ENCODE measurements around the gene SETBP1. TPM values are rescaled to one million over a fixed set of nuclear protein-coding genes. Genes with fewer than 3 reads are reported as not detected.

SETBP1 gene
- total RNA-seq, 1 experiment from 2014 or later = 0.23 TPM

- no peak overlapping the region for H3K27ac ChIP-seq (ENCODE audit: low read length)
- no peak overlapping the region for H3K4me3 ChIP-seq (ENCODE audit: low read depth in 2 of 2, low read length in 2 of 2)
- DNase-seq (ENCODE audit: low read depth, low spot score) (no peak), ATAC-seq (no peak)
- CTCF ChIA-PET = no interaction called here
- H3K9me3 ChIP-seq (ENCODE audit: control insufficient read depth, insufficient read depth, low read depth, low read length) = no peaks in the 10 kb centered on the region
- intact Hi-C loops (cut with micrococcal nuclease; ENCODE audit: unreplicated experiment) = no loop called here
- in situ Hi-C loops (cut with HindIII; ENCODE audit: low pct_unique_long_range_greater_than_20kb, low sequenced_read_pairs) = no loop called here
- TF ChIP-seq POLR2AphosphoS5 (IDR thresholded peaks at IDR 0.05; ENCODE audit: low read depth, low read length) (no peak), SIN3A (IDR thresholded peaks at IDR 0.05; ENCODE audit: borderline replicate concordance, insufficient read depth, low read depth, low read length) (no peak), TCF7L2 (IDR thresholded peaks at IDR 0.05; ENCODE audit: low read depth, low read length) (no peak), CTCF (IDR thresholded peaks at IDR 0.05) (no peak), REST (IDR thresholded peaks at IDR 0.05; ENCODE audit: insufficient read depth in 1 of 2, low read depth in 2 of 2, low read length in 1 of 2) (no peak)
- POLR2A ChIA-PET = no interaction called here
- no peaks in the 10 kb centered on the region for H3K4me1 ChIP-seq (ENCODE audit: control insufficient read depth, insufficient read depth, low read length)
- H3K27me3 ChIP-seq (ENCODE audit: control insufficient read depth, insufficient read depth, low read length) = no peaks in the 10 kb centered on the region
- no TSS peak for BruUV-seq (replicated peaks)
- H3K36me3 ChIP-seq (ENCODE audit: control insufficient read depth, insufficient read depth, low read length) = no peaks in the 10 kb centered on the region
Observed at GRCh38 chr18:44996261-44996660, 315.6 kb downstream of the SETBP1 start.

- in situ Hi-C loops (cut with HindIII; ENCODE audit: low pct_unique_long_range_greater_than_20kb, low sequenced_read_pairs) (no loop called here), intact Hi-C loops (cut with micrococcal nuclease; ENCODE audit: unreplicated experiment) (no loop called here)
- no TSS peak for BruUV-seq (replicated peaks)
- Histone ChIP-seq H3K27me3 (ENCODE audit: control insufficient read depth, insufficient read depth, low read length) (no peaks in the 10 kb centered on the region), H3K9me3 (ENCODE audit: control insufficient read depth, insufficient read depth, low read depth, low read length) (no peaks in the 10 kb centered on the region), H3K4me1 (ENCODE audit: control insufficient read depth, insufficient read depth, low read length) (no peaks in the 10 kb centered on the region), H3K27ac (ENCODE audit: low read length) (no peak overlapping the region), H3K4me3 (ENCODE audit: low read depth in 2 of 2, low read length in 2 of 2) (no peak overlapping the region), H3K36me3 (ENCODE audit: control insufficient read depth, insufficient read depth, low read length) (no peaks in the 10 kb centered on the region)
- ChIA-PET CTCF (no interaction called here), POLR2A (no interaction called here)
- DNase-seq (ENCODE audit: low read depth, low spot score) = no peak
- TF ChIP-seq TCF7L2 (IDR thresholded peaks at IDR 0.05; ENCODE audit: low read depth, low read length) = no peak
- TF ChIP-seq SIN3A (IDR thresholded peaks at IDR 0.05; ENCODE audit: borderline replicate concordance, insufficient read depth, low read depth, low read length) = no peak
- no peak for TF ChIP-seq REST (IDR thresholded peaks at IDR 0.05; ENCODE audit: insufficient read depth in 1 of 2, low read depth in 2 of 2, low read length in 1 of 2)
- ATAC-seq = no peak
Observed at GRCh38 chr18:44997174-44997573, 316.5 kb downstream of the SETBP1 start.
